GM18868 (cell line): Measurements from ENCODE around the gene SLC17A9.

ENCODE experiments used
- ATAC-seq: cut with Tn5 transposase; IDR thresholded peaks from one replicate; pipeline ENCODE4 v1.9.1; 2021; ENCODE audit warnings: mild to moderate bottlenecking, moderate library complexity; ENCODE audit not compliant: unreplicated experiment

SLC17A9 gene

DNA sequence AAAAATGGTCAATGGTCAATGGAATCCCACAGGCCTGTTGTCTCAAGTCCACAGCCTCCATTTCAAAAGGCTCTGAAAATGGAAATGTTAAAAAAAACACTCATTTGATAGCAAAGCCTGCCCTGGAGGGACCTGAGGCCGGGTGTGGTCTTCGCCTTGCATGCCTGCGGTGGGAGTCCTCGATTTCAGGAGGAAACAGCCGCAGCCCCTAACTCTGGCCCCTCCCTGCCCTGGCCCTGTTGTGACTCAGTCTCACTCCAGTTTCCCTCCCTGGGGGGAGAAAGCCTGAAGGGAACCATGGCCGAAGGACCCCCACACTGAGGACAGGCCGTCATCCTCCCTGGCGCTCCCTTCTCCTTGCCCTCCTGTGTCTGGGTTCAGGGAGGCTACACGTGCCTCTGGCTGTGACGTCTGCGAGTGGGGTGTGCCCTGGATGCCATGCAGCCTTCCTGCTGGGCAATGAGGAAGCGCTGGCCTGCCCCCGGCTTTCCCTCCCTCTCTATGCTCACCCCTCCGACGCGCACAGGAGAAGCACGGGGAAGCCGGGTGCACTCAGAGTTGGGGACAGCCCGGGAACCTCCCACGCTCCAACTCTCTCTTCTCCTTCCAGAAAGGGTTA lies 45.0 kb downstream of the SLC17A9 start:
- no peak for ATAC-seq

DNA sequence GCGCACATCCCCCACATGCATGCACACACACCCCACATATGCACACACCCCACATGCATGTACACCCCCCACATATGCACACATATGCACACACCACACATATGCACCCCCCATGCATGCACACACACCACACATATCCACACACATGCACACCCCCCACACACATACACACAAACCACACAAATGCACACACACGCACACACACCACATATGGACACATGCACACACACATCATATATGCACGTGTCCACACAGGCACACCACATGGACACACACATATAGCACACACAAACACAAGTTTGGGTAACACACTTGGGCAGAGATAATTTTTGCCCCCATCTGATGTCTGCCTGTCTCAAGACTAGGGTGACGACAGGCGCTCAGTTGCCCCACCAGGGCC lies 45.9 kb downstream of the SLC17A9 start:
- ATAC-seq, result no peak

DNA sequence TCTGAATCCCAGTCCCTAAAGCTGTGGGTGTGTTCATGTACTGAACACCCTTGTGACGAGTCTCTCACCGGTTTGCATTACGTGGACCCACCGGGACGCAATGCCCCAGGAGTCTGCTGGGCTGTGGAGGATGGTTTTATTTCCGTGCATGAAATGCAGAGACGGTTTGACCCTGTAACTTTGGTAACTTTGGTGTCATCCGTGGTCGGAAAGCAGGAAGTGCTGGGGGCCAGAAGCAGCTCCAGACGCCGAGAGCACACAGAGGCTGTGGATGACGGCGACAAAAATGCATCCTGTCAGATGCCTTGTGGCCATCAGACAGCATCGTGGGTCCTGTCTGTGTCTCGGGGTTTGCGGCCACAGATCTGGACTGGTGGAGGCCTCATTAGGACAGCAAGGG lies 47.1 kb downstream of the SLC17A9 start:
- ATAC-seq, result no peak

DNA sequence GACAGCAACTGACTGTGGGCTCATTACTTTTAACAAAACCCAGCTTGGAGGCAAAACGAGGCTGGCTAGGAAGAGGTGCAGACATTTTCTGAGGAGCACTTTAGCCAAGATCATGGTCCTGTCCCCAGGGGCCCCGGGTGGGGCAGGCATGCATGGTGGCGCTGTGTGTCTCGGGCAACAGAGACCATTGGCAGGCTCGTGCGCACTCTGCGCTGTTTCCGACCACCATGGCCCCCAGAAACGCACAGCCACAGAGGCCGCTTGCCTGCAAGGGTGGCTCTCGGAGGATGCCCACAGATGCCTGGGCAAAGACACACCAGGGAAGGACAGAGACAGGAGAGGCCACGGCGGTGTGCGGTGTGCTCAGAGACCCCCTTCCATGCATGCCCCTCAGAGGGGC lies 47.5 kb downstream of the SLC17A9 start:
- ATAC-seq, result no peak

DNA sequence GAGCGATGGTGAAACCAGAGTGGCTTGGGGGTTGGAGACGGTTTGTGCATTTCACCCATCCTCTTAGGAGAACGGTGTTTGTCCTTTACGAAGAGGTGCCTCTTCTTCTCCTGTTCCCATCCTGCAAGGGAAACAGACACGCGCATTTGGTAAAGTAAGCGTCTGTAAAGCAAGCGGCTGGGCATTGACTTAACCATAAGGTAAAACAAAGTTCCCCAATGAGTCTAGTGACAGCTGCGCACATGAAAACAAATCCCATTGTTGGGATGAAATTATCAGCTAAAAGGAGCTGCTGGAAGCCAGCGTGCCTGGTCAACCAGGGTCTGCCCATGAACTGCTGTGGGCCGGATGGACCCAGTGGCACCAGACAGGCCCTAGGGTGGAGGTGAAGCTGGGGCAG lies 48.4 kb downstream of the SLC17A9 start:
- ATAC-seq, result no peak

DNA sequence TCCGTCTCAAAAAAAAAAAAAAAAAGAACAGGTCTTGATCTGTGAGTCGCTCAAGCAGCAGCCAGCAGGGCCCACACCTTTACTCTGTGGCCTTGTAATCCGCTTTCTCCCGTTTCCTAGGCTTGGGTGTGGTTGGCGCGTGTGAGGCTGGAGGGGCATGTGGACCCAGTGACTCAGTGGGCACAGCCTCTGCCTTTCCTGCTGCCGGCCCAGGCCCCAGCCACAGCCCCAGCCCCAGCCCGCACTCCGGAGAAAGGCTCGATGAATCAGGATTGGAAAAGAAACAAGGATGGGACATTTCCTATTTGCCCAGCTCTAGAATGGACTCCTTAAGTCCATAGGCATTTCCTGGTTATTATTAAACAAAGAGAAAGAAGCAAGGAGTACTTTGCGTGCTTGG lies 50.0 kb downstream of the SLC17A9 start:
- ATAC-seq, result no peak

DNA sequence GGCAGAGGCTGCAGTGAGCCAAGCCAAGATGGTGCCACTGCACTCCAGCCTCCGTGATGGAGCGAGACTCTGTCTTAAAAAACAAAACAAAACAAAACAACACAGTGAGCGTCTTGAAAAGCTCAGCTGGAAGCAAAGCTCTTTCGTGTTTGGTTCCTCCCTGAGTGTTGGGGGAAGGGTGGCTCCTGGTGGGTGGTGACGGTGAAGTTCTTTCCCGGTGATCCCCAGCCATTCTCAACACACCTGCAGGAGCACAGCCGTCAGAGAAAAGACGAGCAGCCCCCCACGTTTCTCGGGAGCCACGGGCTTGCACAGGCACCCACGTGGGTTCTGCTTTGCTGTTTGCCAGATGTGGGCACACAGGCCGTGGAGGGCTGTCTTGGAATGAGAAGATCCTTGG lies 51.0 kb downstream of the SLC17A9 start:
- ATAC-seq, result no peak

DNA sequence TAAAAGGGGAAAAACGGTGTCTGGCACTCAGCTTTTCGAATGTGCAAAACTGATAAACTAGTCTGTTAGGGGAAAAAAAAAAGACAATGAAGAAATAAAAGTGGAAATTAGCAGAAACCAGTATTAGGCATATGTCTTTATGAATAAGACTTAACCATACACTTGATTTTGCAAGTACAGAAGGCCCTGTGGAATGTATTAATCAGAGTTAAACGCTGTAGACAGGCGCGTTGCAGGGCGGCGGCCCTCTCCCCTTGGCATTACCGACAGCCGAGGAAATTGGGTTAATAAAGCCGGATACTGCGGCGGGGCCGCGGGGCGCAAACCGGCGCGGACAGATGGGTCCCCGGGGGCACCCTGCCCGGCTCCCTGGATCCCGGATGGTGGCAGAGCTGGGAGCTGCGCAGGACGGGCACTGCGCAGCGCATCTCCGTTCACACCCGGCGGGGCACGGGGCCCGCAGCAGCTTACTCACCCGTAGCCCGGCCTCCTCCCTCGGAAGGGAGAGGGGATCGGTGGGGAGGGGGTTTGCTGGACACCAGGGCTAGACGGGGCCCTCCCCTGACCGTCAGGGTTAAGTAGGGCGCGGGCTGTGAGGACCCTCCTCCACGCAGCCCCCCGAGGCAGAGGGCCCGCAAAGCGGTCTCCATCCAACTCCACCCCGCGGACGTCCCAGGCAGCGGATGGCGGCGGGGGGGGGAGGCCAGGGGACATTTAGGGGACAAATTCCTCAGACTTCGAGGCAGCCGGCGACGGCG lies 52.3 kb downstream of the SLC17A9 start:
- no peak for ATAC-seq

DNA sequence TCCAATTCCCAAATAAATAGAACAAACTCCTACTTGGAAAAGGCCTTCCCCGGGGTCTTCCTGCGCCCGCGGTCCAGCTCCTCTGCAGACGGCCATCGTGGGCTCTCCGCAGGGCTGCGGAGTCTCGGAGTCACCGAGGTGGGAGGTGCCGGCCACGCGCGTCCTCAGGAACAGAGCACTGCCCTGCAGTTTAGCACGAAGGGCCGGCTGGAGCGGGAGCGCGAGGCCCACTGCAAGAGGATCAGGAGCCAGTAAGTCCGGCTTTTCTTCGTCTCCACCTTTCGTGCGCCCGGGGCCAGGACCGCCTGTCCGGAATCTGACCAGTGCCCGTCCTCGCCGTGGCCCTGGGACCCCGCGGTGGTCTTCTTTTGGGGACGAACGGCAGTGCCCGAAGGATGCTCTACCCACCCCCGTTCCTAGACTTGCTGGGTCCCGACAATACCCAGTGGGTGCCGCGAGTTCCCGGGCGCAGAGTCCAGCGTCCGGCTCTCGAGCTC lies 52.9 kb downstream of the SLC17A9 start:
- ATAC-seq, result no peak

DNA sequence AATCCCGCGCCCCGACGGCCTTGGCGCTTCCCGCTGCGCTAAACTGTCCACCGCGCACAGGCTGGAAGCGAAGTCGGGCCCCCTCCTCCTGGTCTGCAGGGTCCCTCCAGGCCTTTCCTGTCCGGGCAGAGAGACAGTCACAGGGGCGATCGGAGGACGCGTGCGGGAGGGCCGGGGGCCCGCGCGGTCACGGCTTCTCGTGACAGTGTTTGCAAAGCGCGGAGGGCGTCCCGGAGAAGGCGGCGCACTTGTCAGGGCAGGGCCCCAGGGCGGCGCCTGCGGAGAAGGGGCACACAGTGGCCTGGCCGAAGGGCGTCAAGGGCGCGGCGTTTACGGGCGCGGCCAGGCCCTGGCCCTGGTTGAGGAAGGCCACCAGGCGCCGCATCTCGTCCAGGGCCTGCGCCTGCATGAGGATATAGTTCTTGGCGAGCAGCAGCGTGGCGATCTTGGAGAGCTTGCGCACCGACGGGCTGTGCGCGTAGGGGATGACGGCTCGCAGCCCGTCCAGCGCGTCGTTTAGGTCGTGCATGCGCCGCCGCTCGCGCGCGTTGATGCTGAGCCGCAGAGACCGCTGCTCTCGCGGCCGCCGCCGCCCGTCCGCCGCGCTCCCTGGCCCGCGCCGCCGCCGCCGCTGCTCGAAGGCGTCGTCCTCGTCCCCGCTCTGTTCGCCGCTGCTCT lies 53.5 kb downstream of the SLC17A9 start:
- ATAC-seq, result no peak

DNA sequence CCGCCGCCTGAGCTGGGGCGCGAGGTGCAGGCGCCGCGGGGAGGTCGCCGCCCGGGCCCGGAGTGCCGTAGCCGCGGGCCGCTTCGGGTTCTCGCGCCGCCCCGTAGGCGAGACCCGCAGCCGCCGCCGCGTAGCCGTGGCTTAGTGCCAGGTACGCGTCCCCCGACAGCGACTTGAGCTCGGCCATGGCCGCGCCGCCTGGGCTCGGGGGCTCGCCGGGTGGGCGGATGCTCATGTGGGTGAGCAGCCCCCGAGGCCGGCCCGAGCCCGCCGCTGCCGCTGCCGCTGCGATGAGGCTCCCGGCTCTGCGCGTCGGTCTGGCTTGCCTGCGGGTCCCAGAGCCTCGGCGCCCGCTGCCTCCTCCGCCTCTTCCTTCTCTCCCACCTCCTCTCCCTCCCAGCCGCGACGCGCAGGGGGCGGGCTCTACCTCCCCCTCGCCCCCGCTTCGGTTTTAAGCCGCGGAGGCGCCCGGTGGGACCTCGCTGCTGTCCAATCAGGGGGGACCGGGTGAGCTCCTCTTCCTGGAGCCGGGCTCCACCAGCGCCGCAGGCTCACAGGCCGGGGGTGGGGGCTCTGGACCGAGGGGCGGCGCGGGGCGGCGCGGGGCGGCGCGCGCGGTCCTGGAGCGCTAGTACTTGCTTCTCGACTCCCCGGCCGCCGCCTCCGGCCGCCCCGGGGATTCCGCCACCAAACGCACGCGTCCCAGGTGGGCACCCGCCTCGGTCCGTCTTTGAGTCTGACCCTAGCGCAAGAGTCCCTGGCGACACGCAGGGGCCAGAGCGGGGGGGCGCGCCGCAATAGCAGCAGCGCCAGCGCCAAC lies 54.2 kb downstream of the SLC17A9 start, which contains the start of gene BHLHE23:
BHLHE23 (minus strand) TSS at position 425 of the 820 bp plus-strand sequence; CDS start at position 235, 190 bp downstream.
- no peak for ATAC-seq

DNA sequence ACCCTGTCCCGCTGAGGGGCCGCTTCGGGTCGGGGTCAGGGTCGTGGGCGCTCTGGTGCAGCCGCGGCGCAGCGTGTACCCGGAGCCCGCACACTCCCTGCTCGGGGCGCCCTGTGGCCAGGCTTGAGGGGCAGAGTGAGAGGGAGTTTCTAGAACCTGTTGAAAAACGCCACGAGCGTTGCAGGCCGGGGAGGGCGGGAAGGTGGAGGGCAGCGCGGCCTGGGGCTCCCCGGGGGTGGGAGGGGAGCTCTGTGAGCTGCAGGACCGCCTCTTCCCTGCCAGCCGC lies 54.8 kb downstream of the SLC17A9 start:
- no peak for ATAC-seq

DNA sequence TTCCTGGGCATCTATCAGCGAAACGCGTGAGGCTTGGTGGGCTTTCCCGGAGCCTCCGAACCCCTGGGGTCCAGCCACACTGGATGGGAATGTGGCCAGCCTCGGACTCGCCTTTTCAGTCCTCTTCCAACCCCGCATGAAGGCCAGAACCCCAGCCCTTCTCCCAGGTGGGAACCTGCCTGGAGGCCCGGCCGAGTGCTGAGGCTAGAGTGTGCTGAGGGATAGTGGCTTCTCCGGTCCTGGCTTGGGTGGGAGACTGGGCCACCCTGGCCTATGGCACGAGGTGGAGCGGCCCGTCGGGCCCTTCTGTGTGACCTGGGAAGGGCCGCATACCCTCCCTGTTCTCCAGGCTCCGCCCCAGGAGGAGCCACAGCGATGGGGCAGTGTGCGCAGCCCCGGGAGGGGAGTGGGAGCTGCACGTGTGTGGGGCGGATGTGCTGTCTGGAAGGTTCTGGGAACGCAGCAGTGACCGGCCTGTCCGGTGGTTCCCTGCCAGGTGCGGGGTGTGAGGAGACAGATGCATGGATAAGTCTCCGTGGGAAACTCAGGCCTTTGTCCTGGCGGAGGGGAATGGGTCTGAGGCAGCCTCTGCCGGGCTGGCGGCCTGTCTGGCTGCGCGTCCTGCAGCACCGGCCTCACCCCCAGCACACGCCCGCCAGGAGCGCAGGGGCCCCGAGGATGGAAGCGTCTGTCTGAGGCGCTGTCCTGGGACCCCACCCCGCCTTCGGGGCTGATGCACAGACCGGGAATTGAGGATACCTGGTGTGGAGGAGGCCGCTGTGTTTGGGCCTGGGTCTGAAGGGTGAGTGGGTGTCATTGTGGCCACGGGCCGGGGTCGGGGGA lies 55.4 kb downstream of the SLC17A9 start:
- no peak for ATAC-seq

DNA sequence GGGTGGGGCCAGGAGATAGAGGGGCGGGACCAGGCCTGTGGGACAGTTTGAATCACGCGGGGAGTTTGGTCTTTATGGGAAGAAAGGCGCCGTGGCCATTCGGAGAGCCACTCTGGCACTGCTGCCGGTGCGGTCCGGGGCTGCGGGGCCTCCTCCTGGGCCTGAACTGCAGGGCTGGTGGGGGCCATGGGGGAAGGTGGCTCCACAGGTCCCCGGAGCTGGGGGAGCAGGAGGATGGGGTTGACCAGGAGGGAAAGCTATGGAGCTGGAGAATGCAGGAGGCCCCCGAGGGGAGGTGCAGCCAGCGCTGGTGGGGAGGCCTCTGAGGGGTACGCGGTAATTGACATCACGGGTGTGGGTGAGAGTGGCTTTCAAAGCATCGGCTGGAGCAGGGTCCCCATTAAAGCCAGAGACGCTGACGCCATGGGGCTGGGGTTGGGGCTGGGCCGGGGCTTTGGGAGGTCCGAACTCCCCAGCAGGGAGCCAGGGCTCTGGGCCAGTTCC lies 56.1 kb downstream of the SLC17A9 start:
- ATAC-seq, result no peak

DNA sequence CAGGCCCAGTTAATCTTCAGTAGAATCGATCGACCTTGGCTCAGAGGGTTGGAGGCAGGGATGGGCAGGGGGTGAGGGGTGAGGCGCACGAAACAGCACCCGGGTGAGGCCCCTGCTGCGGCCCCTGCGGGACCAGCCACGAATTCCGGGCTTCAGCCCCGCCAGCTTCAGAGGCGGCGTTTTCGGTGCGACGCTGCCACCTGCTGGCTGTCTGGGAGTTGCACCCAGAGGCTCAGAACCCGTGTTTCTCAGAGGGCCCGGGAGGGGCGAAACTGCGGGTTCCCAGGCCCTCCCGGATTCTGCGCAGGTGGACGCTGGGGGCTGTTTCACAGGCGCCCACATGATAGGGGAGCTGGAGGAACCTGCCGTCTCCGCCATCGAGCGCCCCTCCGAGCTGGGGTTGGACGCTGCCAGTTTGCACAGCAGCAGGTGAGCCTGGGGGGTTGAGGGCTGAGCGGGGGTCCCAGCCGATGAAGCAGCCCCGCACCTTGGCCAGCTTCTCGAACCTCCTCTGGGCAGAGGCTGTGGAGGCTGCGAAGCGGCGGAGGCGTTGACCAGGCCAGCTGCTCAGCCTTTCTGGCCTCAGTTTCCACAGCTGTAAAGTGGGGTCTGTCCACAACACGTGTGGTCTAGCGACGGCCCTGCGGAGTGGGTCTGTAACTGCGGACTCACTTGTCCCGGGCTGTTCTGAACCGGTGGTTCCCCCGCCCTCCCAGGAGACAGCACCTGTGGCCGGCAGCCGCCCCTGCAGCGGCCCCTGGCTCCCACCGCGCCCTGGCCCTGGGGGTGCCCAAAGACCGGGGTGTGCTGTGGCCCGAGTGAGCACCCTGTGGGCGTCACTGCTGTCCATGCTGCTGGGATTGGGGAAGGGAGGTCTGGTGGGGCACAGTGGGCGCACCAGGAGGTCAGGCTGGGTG lies 56.8 kb downstream of the SLC17A9 start:
- peak; percentile 49 for ATAC-seq

DNA sequence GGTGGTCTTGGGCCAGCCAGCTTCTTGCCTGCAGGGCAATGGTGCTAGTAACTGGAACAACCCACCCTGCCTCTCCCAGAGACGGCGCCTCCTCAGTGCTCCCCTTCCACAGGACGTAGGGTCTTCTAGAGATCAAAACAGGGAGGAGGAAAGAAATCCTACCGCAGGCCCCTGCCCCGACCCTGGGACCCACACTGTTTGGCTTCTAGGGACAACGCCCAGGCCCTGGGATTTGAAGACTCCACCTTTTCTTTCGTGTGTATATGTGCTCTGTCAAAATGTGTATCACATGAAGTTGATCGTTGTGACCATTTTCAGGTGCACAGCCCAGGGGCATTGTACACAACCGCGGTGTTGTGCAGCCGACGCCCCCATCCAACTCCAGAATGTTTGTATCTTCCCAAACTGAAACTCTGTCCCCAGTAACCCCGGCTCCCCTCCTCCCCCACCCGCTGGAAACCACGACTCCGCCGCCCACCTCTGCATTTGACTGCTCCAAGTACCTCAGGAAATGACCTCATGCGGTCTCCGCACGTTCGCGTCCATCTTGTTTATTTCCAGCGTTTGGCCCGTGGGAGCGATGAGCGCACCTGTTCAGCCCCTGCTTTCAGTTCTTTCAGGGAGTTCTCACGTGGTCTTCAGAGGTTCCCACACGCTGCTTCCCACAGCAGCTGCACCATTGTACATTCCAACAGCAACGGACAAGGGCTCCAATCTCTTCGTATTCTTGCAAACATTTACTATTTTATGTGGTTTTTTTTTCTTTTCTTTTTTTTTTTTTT lies 57.7 kb downstream of the SLC17A9 start:
- peak; percentile 44 for ATAC-seq

DNA sequence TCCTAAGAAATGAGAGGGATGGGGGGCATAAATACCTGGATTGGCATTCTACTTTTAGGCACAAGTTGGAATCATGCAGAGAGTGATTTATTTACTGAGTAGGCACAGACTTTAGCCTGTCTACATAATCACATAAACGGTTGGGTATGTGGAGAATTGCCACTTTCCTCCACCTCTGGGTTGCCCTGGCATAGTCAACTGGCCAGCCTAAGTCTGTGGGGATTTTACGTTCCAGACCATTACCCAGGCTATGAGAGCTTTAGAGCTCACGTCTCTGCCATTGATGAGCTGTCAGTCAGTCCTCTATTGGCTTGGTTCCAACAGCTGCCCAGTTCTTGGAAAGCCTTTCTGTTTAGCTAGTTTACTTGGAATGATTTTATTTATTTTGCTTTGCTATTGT lies 59.3 kb downstream of the SLC17A9 start:
- ATAC-seq, result no peak

DNA sequence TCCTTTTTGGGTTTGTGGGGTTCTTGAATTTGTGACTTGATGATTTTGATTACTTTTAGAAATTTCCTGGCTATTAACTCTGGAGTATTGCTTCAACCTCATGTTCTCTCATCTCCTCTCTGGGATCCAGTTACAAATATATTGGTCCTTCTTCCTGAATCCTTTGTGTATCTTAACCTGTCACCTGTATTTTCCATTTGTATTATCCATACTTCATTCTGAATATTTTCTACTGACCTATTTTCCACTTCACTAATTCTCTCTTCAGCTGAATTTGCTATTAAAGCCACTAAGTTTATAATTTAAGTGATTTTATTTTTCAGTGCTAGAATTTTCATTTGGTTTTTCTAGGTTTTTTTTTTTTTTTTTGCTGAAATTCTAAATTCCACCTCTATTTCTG lies 60.7 kb downstream of the SLC17A9 start:
- ATAC-seq, result no peak
